ENCODE results near the gene ALDH1A1.

ALDH1A1 gene

DNA sequence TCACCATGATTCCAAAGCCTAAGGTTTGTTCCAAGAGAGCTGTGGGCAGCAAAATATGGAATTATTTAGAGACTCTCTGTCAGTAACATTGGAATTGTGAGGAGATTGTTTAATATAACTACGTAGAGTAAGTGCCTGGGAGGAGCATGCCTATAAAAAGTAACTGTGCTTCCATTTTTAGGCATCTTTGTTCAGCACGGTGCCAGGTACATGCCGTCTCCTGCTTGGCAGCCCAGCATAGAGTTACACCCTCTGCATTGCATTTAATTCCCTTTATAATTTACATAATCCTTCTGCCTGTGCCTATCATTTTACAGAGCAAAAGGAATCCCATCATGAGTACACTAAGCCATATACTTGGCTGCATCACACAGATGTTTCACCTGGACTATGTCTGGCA is 32.1 kb upstream of the ALDH1A1 start:
- TF ChIP-seq, protein P1, sequence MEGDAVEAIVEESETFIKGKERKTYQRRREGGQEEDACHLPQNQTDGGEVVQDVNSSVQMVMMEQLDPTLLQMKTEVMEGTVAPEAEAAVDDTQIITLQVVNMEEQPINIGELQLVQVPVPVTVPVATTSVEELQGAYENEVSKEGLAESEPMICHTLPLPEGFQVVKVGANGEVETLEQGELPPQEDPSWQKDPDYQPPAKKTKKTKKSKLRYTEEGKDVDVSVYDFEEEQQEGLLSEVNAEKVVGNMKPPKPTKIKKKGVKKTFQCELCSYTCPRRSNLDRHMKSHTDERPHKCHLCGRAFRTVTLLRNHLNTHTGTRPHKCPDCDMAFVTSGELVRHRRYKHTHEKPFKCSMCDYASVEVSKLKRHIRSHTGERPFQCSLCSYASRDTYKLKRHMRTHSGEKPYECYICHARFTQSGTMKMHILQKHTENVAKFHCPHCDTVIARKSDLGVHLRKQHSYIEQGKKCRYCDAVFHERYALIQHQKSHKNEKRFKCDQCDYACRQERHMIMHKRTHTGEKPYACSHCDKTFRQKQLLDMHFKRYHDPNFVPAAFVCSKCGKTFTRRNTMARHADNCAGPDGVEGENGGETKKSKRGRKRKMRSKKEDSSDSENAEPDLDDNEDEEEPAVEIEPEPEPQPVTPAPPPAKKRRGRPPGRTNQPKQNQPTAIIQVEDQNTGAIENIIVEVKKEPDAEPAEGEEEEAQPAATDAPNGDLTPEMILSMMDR (IDR thresholded peaks at IDR 0.05; ENCODE audit: low read depth, low read length): no peak
- TF ChIP-seq, protein P2, sequence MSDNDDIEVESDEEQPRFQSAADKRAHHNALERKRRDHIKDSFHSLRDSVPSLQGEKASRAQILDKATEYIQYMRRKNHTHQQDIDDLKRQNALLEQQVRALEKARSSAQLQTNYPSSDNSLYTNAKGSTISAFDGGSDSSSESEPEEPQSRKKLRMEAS (IDR thresholded peaks at IDR 0.05; ENCODE audit: low read depth, low read length): no peak
- TF ChIP-seq MYC (IDR thresholded peaks at IDR 0.05; ENCODE audit: low read depth, low read length): no peak
- TF ChIP-seq POLR2A (IDR thresholded peaks at IDR 0.05; ENCODE audit: extremely low read depth, insufficient read length): no peak
- no peak overlapping the region for H3K4me3 ChIP-seq (ENCODE audit: low read depth, low read length)
- DNase-seq (ENCODE audit: low read depth): no peak

DNA sequence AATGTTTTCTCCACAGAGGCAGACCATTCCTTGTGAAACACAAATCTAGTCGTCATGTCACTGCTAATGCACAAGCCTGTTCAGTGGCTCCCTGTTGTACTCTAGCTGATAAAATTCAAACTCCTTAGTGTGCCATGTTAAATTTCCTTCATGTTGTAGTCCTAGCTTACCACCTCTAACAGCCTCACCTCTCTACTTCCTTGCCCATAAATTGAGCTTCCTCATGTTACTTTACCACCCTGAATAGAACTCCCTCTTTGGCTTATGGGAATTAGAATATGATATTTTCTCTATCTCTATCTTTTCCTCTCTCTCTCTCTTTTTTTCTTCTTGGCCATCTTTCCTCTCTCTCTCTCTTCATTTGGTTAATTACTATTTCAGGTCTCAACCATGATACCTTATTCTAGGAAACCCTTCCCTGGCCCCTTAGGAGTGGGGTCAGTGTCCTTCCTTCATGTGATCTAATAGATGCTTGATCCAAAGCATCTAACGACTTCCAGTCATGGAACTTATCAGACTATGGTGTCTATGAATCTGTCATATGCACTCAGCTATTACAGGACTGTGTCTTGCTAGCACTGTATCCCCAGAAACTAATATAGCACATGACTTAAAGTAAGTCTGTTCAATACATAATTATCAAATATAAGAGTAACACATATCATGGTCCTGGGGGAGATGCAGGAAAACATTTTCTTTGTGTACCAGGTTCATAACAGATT is 31.5 kb upstream of the ALDH1A1 start:
- H3K4me3 ChIP-seq (ENCODE audit: low read depth, low read length): no peak overlapping the region
- TF ChIP-seq, protein P2 (IDR thresholded peaks at IDR 0.05; ENCODE audit: low read depth, low read length): no peak
- no peak for TF ChIP-seq MYC (IDR thresholded peaks at IDR 0.05; ENCODE audit: low read depth, low read length)
- TF ChIP-seq, protein P1 (IDR thresholded peaks at IDR 0.05; ENCODE audit: low read depth, low read length): no peak
- no peak for TF ChIP-seq POLR2A (IDR thresholded peaks at IDR 0.05; ENCODE audit: extremely low read depth, insufficient read length)

DNA sequence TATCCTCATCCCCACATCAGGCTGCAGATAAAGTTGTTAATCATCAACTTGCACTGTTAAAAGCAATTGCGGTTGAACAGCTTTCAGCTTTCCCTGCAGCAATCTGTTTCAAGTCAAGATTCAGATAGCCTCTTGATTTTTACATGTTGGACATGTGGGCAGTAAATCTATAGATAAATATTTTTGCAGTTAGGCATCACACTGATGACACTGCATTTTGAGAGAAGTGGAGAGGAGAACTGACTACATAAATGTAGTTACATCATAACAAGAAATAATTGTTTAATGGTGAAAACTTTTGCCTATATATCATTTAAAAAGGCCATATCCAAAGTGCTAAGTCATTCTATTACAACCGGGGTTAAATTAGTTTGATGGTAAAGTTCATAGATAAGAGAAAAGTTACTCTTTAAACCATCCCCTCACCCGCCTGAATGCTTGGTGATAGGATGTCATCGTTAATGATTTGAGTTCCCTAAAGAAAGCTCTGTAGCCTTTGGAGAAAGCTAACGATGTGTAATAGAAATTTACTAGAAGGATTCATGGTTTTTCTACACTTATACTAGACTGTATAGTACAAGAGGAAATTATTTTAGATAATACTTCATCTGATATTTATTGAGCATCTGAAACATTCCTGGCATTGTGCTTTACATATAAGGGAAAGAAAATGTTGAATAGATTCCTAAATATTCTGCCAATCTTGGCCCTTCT is 30.8 kb upstream of the ALDH1A1 start:
- TF ChIP-seq MYC (IDR thresholded peaks at IDR 0.05; ENCODE audit: low read depth, low read length): no peak
- TF ChIP-seq, protein P1 (IDR thresholded peaks at IDR 0.05; ENCODE audit: low read depth, low read length): no peak
- no peak for TF ChIP-seq POLR2A (IDR thresholded peaks at IDR 0.05; ENCODE audit: extremely low read depth, insufficient read length)
- TF ChIP-seq, protein P2 (IDR thresholded peaks at IDR 0.05; ENCODE audit: low read depth, low read length): no peak
- H3K4me3 ChIP-seq (ENCODE audit: low read depth, low read length): no peak overlapping the region
- DNase-seq (ENCODE audit: low read depth): no peak

More for the DNA sequence above, 31.5 kb upstream of the ALDH1A1 start:
- no peak for DNase-seq (ENCODE audit: low read depth)

DNA sequence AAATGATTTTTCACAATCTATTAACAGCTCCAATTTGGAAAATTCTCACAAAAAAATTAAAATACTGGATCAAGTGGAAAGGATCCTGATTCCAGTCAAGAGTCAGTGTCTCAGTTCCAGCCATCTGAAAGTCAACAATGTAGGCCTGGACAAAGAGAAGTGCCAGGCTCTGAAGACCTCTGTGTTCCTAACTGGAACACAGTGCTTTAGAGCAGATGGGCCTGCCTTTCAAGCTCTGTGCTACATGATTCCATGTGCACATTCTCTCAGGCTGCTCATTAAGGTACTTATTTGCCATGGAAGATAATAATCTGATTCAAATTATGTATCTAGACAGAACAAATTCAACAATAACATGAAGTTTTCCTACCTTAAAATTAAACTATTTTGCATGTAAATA is 30.2 kb upstream of the ALDH1A1 start:
- TF ChIP-seq, protein P1 (IDR thresholded peaks at IDR 0.05; ENCODE audit: low read depth, low read length): no peak
- TF ChIP-seq MYC (IDR thresholded peaks at IDR 0.05; ENCODE audit: low read depth, low read length): no peak
- TF ChIP-seq, protein P2 (IDR thresholded peaks at IDR 0.05; ENCODE audit: low read depth, low read length): no peak
- TF ChIP-seq POLR2A (IDR thresholded peaks at IDR 0.05; ENCODE audit: extremely low read depth, insufficient read length): no peak
- H3K4me3 ChIP-seq (ENCODE audit: low read depth, low read length): no peak overlapping the region
- no peak for DNase-seq (ENCODE audit: low read depth)

DNA sequence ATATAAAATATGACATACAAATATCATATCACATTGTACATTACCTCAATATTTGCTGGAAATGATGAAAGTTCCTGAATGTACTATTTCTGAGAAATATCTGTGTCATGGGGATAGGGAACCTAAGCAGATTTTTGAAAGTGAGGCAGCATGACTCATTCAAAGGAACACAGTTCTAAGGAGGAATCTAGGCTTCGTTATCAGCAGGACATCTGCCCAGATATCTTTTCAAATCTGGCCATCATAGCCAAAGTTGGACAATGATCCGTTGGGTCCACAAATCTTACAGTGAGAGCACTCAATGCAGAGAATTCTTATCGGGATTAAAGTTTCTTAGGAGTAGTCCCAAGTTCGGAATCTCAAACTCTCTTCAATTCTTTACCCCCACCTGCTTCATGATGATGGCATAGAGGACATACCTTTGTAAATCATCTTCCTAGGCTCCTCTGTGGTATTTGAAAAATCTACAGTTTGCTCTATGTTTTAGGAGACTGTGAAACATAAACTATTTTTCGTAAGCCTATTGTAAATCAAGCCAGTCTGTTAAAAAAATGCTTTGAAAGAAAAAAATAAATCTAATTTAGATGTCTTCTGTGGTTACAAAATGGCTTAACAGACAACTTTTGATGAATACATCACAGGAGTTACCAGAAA is 29.4 kb upstream of the ALDH1A1 start:
- no peak for TF ChIP-seq MYC (IDR thresholded peaks at IDR 0.05; ENCODE audit: low read depth, low read length)
- TF ChIP-seq, protein P1 (IDR thresholded peaks at IDR 0.05; ENCODE audit: low read depth, low read length): no peak
- TF ChIP-seq, protein P2 (IDR thresholded peaks at IDR 0.05; ENCODE audit: low read depth, low read length): no peak
- no peak for TF ChIP-seq POLR2A (IDR thresholded peaks at IDR 0.05; ENCODE audit: extremely low read depth, insufficient read length)
- no peak for DNase-seq (ENCODE audit: low read depth)
- no peak overlapping the region for H3K4me3 ChIP-seq (ENCODE audit: low read depth, low read length)

Data from NB4 (cell line).